Endometrial microvascular endothelial cells (primary cell): ENCODE data around the gene SUCLA2. TPM values are rescaled to one million over a fixed set of nuclear protein-coding genes. Genes with fewer than 3 reads are reported as not detected.

Experiments used
- in situ Hi-C: cut with HindIII; loops from 2 replicates; pipeline ENCODE4 v1.10.0; 2017; ENCODE audit warnings: low sequenced_read_pairs, low pct_unique_long_range_greater_than_20kb; ENCODE audit errors: inconsistent ontology term
- total RNA-seq: library from RNA; depleted of rRNA; stranded (reverse); fragments of >200 nt; gene quantifications from one replicate; pipeline ENCODE4 v1.2.3, GENCODE V29; 2015; ENCODE audit errors: inconsistent ontology term

The SUCLA2 gene
- total RNA-seq, 1 donor from 2014 or later, result 33.7 TPM

DNA sequence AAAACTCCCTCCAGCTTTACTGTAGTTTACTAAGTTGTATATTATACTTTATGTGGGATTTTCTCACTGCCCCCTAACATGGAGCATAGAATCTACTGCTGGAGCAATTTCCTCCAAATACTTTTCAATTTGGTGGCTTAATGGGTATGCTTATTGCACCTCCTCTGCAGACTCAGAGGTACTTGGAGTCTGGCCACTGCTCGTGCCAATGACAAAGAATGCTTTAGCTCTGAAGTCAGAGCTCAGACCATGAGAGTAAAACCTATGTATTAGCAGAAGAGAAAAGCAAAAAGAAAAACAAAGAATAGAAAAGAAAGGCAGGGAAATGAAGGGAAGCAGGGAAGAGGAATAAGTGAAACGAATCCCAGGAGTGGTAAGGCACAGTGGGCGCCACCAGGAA is 71.9 kb downstream of the SUCLA2 start:
- in situ Hi-C loops, result no loop called here

DNA sequence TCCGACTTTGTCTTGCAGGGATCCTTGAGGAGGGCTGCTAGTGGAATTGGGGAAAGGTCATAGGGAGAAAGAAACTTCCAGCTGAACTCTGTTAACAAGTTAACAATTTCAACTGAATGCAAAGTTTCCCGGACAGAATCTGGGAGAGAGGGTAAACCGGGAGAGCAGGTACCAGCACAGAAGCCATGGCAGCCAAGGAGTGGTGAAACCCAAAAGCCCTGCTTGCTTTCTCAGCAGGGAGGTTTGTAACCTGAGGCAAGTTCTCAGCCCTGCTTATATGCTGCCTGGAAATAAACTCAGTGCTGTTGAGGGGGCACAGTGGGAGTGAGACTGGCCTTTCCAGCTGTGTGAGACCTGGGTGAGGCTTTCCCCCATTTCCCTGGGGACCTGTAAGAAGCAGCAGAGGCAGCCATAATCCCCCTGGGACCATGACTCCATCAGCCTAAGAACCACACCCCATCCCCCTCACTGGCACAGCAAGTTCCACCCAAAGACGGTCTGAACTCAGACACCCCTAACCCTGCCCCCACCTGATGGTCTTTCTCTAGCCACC is 84.0 kb downstream of the SUCLA2 start:
- in situ Hi-C loops, result no loop called here

DNA sequence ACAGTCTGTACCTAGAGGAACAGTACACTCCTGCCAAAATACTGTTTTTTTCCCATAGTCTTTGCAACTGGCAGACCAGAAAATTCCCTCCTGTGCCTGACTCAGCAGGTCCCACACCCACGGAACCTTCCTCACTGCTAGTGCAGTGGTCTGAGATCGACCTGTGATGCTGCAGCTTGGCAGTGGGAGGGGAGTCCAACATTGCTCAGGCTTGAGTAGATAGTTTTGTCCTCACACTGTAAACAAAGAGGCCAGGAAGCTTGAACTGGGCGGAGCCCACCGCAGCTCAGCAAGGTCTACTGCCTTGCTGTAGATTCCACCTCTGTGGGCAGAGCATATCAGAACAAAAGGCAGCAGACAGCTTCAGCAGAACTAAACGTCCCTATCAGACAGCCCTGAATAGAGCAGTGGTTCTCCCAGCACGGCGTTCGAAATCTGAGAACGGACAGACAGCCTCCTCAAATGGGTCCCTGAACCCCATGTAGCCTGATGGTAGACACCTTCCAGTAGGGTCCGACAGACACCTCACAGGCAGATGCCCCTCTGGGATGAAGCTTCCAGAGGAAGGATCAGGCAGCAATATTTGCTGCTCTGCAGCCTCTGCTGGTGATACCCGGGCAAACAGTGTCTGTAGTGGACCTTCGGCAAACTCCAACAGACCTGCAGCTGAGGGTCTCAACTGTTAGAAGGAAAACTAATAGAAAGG is 92.7 kb downstream of the SUCLA2 start:
- in situ Hi-C loops, result no loop called here

DNA sequence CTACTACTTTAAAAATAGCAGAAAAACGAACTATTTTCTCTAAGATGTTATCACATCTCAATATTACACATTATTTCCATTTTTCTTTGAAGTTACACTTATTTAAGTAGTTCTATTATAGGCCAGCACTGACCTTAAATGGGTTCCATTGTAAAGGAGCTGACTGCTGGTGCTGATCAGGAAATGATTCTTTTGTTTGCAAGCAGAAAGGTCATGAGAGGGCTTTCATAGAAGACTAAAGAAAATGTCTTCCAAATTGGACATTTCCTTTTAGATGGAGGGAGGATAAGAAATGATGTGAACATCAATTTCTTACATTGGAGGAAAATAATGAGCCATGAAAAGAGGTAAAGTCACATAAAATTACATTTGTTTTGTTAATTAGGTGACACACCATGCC is 96.2 kb downstream of the SUCLA2 start:
- in situ Hi-C loops, result no loop called here

DNA sequence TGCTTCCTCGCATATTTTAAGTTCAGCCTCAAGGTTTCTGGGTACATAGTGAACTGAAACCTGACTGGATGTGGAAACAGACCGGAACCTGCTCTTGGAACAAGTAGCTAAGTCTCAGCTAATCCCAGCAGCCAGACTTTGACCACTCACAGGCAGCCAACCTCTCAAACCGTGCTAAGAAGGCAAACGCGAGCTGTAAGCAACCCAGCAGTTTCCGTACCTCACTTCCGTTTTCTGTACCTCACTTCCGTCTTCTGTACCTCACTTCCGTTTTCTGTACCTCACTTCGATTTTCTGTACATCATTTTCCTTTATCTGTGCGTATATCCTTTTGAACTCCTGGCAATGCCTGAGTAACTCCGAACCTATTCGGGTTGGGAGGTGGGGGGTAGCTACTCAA is 96.8 kb downstream of the SUCLA2 start:
- in situ Hi-C loops, result no loop called here

DNA sequence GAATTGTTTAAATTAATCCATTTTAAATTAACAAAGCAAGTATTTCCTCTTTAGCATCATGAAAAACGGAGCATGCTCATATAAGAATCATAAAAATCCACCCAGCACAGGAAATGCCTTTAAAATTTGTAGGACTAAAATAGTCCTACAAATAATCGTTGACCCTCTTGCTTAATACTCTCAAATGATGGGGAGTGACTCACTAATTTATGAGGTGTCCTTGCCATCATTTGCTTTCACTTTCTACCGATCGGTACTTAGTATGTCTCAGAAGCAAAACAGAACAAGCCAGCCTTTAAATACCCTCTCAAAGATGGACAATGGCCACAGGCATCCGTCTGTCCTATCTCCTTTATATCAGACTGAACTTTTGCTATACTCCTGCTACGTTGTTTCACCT is 97.2 kb downstream of the SUCLA2 start:
- in situ Hi-C loops, result no loop called here

DNA sequence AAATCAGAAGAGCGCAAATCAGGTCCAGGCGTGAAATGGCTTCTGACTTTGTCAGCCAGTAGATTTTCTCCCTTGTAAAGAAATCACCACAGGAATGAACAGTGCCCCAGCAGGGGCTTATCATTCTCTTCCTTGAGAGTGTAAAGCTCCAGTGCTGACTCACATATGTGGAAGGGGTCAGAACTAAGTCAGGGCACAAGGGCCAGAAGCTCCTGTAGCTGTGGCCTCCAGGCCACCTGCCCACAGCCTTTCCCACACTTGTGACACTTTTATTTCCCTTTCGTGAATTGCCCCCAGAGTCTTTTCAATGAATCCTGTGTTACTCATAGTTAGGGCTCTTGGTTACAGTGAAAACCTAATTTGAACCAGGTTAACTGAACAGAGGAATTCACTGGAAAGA is 99.6 kb downstream of the SUCLA2 start:
- in situ Hi-C loops, result no loop called here

DNA sequence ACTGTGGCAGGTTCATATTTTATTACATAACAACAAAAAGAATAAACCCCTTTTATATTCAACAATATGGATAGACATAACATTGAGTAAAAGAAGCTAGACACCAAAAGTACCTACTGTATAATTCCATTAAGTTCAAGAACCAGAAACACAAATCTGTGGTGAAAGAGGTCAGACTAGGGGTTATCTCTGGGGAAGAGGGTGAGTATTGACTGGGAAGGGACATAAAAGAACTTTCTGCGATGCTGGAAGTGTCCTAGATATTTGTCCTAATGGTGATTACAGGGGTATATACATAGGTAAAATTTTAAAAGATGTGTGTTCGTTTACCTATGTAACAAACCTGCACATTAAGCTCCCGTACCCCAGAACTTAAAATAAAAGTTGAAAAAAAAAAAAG is 103.0 kb downstream of the SUCLA2 start:
- in situ Hi-C loops, result no loop called here

DNA sequence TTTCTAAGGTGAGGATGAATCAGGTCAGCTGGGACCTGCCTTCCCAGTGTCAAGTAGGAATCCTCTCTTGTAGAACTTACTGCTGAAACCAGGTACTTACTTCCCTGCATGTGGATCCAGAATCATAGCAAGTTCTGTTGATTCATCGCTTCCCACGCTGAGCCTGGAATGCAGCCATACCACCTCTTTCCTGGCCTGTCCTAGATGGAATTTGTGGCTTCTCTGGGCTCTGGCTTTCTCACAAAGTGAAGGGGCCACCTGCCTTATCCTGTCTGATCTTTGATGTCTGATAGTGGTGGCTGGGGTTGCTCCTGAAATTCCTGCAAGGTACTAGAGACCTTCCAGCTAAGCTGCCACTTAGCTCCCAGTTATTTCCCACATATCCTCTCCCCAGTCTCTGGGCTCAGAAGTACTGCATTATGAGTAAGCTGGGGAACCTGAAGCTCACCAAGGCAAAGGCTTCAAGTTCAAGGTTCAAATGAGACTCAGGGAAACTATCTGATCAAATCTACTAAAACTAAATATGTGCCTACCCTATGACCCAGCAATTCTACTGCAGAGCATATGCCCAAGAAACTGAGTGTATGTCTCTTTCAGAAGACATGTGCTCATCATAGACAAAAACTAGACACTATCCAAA is 103.5 kb downstream of the SUCLA2 start:
- in situ Hi-C loops, result no loop called here

DNA sequence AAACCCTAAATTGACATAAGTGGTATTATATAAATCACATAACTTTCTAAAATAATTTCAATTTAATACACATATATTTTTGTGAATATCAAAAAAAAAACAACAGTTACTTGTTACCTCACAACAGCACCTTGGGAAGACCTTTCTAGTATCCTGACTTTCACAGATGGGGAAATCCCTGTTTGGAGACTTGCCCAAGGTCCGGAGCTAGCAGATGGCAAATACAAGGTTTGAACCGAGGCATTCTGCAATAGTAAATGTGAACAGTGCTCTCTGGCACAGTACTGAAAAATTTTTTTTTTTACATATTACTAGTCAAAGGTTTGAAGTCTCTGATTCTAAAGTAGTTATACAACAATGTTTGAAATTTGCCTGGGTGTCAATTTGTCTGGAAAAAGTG is 104.5 kb downstream of the SUCLA2 start:
- in situ Hi-C loops, result no loop called here

DNA sequence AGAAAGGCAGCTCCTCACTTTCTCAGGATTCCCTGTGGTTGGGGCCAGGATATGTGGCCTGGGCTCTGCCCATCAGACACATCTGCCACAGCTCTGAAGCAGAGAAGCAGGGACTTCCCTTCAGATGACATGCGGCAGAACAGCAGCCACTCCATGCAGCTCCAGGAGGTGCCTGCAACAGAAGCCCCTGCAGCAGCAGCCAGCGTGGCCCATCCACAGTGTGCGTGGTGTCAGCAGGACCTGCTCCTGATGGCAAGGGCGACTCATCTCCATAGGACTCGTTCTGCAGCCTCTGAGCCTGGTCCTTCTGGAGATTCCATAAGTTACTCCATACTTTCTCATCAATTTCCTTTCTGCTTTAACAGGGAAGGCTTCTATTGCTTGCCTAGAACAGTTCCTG is 105.0 kb downstream of the SUCLA2 start:
- in situ Hi-C loops, result no loop called here

DNA sequence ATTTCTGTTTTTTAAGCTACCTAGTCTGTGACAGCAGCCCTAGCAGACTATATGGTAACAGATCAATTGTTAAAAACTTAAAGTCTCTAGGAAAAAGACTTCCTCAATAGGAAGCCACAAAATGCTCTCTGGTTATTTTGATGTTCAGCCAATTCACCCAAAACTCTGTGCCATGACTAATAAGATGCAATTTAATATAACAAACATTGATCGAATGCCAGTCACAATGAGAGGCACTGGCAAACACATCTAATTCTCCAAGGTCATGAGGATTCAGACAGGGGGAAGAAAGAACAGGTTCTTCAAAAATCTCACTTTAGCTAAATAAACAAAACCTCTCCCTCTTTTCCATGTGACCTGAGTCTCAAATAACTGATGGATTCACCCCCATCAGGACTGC is 107.5 kb downstream of the SUCLA2 start:
- in situ Hi-C loops, result no loop called here

Other genes starting within 250 kb of the SUCLA2 start
- 27.1 TPM for gene NUDT15, start 36.5 kb upstream of the SUCLA2 start, total RNA-seq
- 22.7 TPM for gene MED4, start 93.8 kb upstream of the SUCLA2 start, total RNA-seq
- 199 TPM for gene ITM2B, start 231.9 kb upstream of the SUCLA2 start, total RNA-seq